ENCODE measurements around the gene XXYLT1. TPM values are rescaled to one million over a fixed set of nuclear protein-coding genes. Genes with fewer than 3 reads are reported as not detected.

The XXYLT1 gene
- total RNA-seq, 4 donors from 2014 or later: 14.1 to 23.7 (median 15.4) TPM

DNA sequence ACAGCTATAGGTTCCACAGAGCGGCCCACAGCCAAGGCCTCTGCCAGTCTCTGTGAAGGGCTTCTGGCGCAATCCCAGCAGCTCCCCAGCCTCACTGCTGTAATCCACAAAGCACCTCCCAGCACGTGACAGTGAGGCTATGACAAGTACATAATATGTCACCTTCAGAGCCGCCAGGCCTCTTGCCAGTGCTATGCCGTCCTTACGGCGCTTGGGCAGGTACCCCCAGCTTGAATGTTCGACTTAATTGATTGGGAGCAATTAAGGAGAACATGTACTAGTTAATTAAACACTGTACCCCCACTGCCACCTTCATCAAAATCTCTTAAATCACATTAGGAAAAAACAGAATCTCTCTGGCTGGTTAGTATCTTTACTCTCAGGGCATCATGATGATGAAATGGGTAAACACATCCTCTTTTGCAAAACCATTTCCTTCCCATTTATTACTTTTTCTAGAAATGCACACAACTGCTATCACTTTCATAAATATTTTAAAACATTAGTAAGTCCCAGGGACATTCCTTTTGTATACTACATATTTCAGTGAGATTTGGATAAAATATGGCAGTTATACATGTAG lies 169.9 kb downstream of the XXYLT1 start:
- H3K4me1 ChIP-seq: peaks cover 6 to 45% (median 13%) of the 10 kb centered on the region in 3 donors
- intact Hi-C loops (cut with DNase I): no loop called here
- no peak for TF ChIP-seq POLR2A (IDR thresholded peaks at IDR 0.05)
- TF ChIP-seq, protein P1, sequence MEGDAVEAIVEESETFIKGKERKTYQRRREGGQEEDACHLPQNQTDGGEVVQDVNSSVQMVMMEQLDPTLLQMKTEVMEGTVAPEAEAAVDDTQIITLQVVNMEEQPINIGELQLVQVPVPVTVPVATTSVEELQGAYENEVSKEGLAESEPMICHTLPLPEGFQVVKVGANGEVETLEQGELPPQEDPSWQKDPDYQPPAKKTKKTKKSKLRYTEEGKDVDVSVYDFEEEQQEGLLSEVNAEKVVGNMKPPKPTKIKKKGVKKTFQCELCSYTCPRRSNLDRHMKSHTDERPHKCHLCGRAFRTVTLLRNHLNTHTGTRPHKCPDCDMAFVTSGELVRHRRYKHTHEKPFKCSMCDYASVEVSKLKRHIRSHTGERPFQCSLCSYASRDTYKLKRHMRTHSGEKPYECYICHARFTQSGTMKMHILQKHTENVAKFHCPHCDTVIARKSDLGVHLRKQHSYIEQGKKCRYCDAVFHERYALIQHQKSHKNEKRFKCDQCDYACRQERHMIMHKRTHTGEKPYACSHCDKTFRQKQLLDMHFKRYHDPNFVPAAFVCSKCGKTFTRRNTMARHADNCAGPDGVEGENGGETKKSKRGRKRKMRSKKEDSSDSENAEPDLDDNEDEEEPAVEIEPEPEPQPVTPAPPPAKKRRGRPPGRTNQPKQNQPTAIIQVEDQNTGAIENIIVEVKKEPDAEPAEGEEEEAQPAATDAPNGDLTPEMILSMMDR (IDR thresholded peaks at IDR 0.05): no peak
- no peak for DNase-seq
- 32 to 63% methylated on average over 5 to 8 of the region's 8 CpGs for WGBS, 2 donors
- H3K36me3 ChIP-seq: no peaks in the 10 kb centered on the region
- H3K9me3 ChIP-seq: no peaks in the 10 kb centered on the region
- peak overlapping the region in 3 of 4 donors; percentile 30 to 40 (median 37) for H3K27ac ChIP-seq
- no peaks in the 10 kb centered on the region for H3K27me3 ChIP-seq
- H3K4me3 ChIP-seq: no peak overlapping the region

- no peak overlapping the region for H3K4me3 ChIP-seq
- WGBS, 2 donors: 89 to 92% methylated on average over 13 of the region's 14 CpGs
- H3K36me3 ChIP-seq: no peaks in the 10 kb centered on the region
- H3K27me3 ChIP-seq: no peaks in the 10 kb centered on the region
- no peaks in the 10 kb centered on the region for H3K9me3 ChIP-seq
- no peak for TF ChIP-seq POLR2A (IDR thresholded peaks at IDR 0.05)
- TF ChIP-seq, protein P1 (IDR thresholded peaks at IDR 0.05): no peak
- intact Hi-C loops (cut with DNase I): no loop called here
- no peak for DNase-seq
- H3K4me1 ChIP-seq: peaks cover 4 to 44% (median 13%) of the 10 kb centered on the region in 3 donors
- H3K27ac ChIP-seq: peak overlapping the region in 3 of 4 donors; percentile 30 to 40 (median 37)
Measured at GRCh38 chr3:195099951-195100785, 170.8 kb downstream of the XXYLT1 start.

- Histone ChIP-seq H3K9me3 (no peaks in the 10 kb centered on the region), H3K27ac (no peak overlapping the region), H3K27me3 (no peaks in the 10 kb centered on the region), H3K4me1 (peaks cover 4 to 44% (median 13%) of the 10 kb centered on the region in 3 donors), H3K36me3 (no peaks in the 10 kb centered on the region), H3K4me3 (no peak overlapping the region)
- 93 to 95% methylated on average over 7 to 9 of the region's 16 CpGs for WGBS, 2 donors
- intact Hi-C loops (cut with DNase I): no loop called here
- TF ChIP-seq, protein P1 (IDR thresholded peaks at IDR 0.05): no peak
- TF ChIP-seq POLR2A (IDR thresholded peaks at IDR 0.05): no peak
- DNase-seq: no peak
Measured at GRCh38 chr3:195098741-195099525, 172.0 kb downstream of the XXYLT1 start.

GRCh38 chr3:195097331-195098255 lies 173.4 kb downstream of the XXYLT1 start:
- H3K36me3 ChIP-seq: no peaks in the 10 kb centered on the region
- H3K9me3 ChIP-seq: no peaks in the 10 kb centered on the region
- intact Hi-C loops (cut with DNase I): no loop called here
- H3K4me3 ChIP-seq: no peak overlapping the region
- TF ChIP-seq POLR2A (IDR thresholded peaks at IDR 0.05): no peak
- TF ChIP-seq, protein P1 (IDR thresholded peaks at IDR 0.05): no peak
- H3K27me3 ChIP-seq: no peaks in the 10 kb centered on the region
- H3K4me1 ChIP-seq: peaks cover 4 to 36% (median 9%) of the 10 kb centered on the region in 3 donors
- WGBS, 2 donors: 49 to 53% methylated on average over 17 of the region's 22 CpGs
- H3K27ac ChIP-seq: peak overlapping the region in 1 of 4 donors; percentile 11
- no peak for DNase-seq
